Spleen (tissue), 11 donors: ENCODE results near the gene TRABD. TPM values are rescaled to one million over a fixed set of nuclear protein-coding genes. Genes with fewer than 3 reads are reported as not detected.

Experiments
- DNase-seq: peaks from one replicate; pipeline ENCODE4 v3.0.0-alpha.2; 2020
- H3K27ac ChIP-seq, 8 donors: fragments of 200-600 bp; sonication (generic) in 7 of 8; 1 replicate in 4 of 8; 2 replicates in 4 of 8; pipeline versions ENCODE4 v1.5.0 to v1.8.0; 2016 to 2021; ENCODE audit warnings: inconsistent platforms in 4 of 8, mild to moderate bottlenecking in 4 of 8, moderate library complexity in 1 of 8
- H3K27me3 ChIP-seq, 7 donors: fragments of 200-600 bp; sonication (generic) in 6 of 7; replicated peaks in 1 of 7; 1 replicate in 4 of 7; 2 replicates in 3 of 7; pipeline versions ENCODE4 v1.5.0 to v1.8.0; 2016 to 2021; ENCODE audit warnings: inconsistent platforms in 3 of 7, mild to moderate bottlenecking in 1 of 7
- H3K36me3 ChIP-seq, 6 donors: fragments of 200-600 bp; sonication (generic) in 5 of 6; 1 replicate in 4 of 6; 2 replicates in 2 of 6; pipeline versions ENCODE4 v1.5.0 to v1.8.0; 2016 to 2021; ENCODE audit warnings: inconsistent platforms in 2 of 6
- H3K4me1 ChIP-seq, 6 donors: fragments of 200-600 bp; sonication (generic) in 5 of 6; 1 replicate in 3 of 6; 2 replicates in 3 of 6; pipeline versions ENCODE4 v1.5.0 to v1.8.0; 2016 to 2021; ENCODE audit warnings: inconsistent platforms in 3 of 6
- H3K4me3 ChIP-seq, 8 donors: fragments of 200-600 bp; sonication (generic) in 7 of 8; 1 replicate in 4 of 8; 2 replicates in 4 of 8; pipeline versions ENCODE4 v1.5.0 to v1.8.0; 2016 to 2021; ENCODE audit warnings: inconsistent platforms in 4 of 8, mild to moderate bottlenecking in 4 of 8, moderate library complexity in 2 of 8
- H3K9me3 ChIP-seq, 8 donors: fragments of 200-600 bp; sonication (generic) in 7 of 8; 1 replicate in 4 of 8; 2 replicates in 4 of 8; pipeline versions ENCODE4 v1.5.0 to v1.8.0; 2016 to 2021; ENCODE audit warnings: inconsistent platforms in 4 of 8
- POLR2A ChIP-seq, 3 donors: fragments of 450-650 bp; IDR thresholded peaks; one replicate each; pipeline ENCODE4 v1.5.1; 2017; ENCODE audit warnings: antibody characterized with exemption in 3 of 3, mild to moderate bottlenecking in 1 of 3
- POLR2AphosphoS5 ChIP-seq, 3 donors: sonication (generic); formaldehyde crosslinking; IDR thresholded peaks; one replicate each; pipeline ENCODE4 v1.5.1; 2017; ENCODE audit warnings: antibody characterized with exemption in 3 of 3
- WGBS, 5 donors: extraction: QIAGEN DNeasy Blood & Tissue Kit in 3 of 5; methylation state at CpG; one replicate each; pipeline versions ENCODE4 v1.1.5 to v1.1.7; 2013 to 2018; 5-methylcytosine and 5-hydroxymethylcytosine counted together
- intact Hi-C: fragments of 100-400 bp; cut with DNase I; formaldehyde crosslinking; loops from one replicate; pipeline ENCODE4 v1.15.0; 2023; ENCODE audit warnings: low total_unique reads
- polyA plus RNA-seq, 3 donors: library from polyadenylated mRNA; stranded (reverse); fragments of 200-250 nt; gene quantifications; one replicate each; pipeline ENCODE4 v1.2.1, GENCODE V29; 2013
- total RNA-seq, 7 donors: library from RNA; depleted of rRNA in 3 of 7; stranded (reverse); fragments of >200 nt in 3 of 7; fragmentation: NEBNext Ultra II Directional in 4 of 7; extraction: Animal tissue kit (Norgen Biotek cat#: 25700) in 4 of 7; gene quantifications; one replicate each; pipeline versions ENCODE4 v1.1.0 to v1.2.1, GENCODE V29; 2016 to 2021
- TF ChIP-seq, protein P1 (sequence below), 11 experiments: fragments of 200-600 bp in 7 of 11; fragments of 450-650 bp in 4 of 11; sonication (generic) in 4 of 11; IDR thresholded peaks in 8 of 11; conservative IDR thresholded peaks in 3 of 11; 1 replicate in 7 of 11; 2 replicates in 4 of 11; pipeline versions ENCODE4 v1.4.0 to v1.8.0; 2016 to 2021; ENCODE audit warnings: antibody characterized with exemption in 11 of 11, inconsistent platforms in 4 of 11, mild to moderate bottlenecking in 1 of 11
- donor health status: healthy with polysubstance abuse.
- donor health status: DM: no; HTN: no; CAD: no; lungs with moderate emphysema.
- donor health status: DM: no; HTN: no; CAD: no.
- donor health status: Bipolar disorder and iron deficiency.
- donor health status: healthy.
- donor health status: DM: no; HTN: no; CAD: no.
- donor health status: DM: yes; HTN: yes; CAD: no.

TRABD gene
- total and polyA plus RNA-seq, 10 donors = 43.3 to 85.8 (median 60.0) TPM

DNA sequence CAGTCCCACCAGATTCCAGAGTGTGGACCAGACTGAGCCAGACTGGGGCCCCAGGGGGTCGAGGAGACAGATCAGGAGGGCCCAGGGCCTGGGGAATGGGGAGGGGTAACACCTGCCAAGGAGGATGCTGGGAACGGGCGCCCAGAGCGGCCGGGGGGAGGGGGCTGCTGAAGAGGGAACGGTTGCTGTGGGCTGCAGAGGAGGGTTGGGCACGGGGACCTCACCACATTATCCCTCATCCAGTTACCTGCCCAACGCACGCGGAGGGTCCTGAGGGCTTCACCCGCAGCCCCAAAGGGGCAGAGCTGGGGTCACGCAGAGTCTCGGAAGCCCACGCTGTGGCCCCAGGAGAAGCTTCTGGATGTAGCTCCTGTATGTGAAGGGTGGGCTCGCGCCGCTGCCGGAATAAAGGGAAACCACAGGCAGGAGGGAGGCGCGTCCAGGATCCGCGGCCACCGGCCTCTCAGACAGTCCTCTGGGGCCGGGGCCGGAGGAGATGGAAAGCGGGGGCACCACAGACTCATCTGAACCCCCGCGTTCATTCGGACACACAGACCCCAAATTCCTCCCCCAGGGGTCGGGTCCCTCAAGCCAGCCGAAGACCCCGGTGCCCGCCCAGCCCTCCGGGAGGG lies 14.2 kb downstream of the TRABD start:
- Histone ChIP-seq H3K9me3 (no peaks in the 10 kb centered on the region), H3K4me3 (peak overlapping the region; percentile 69 to 93 (median 75)), H3K4me1 (peaks cover 12 to 82% (median 40%) of the 10 kb centered on the region in 6 donors), H3K27ac (peak overlapping the region; percentile 69 to 95 (median 88)), H3K27me3 (no peaks in the 10 kb centered on the region), H3K36me3 (peaks cover 0 to 68% (median 31%) of the 10 kb centered on the region in 6 donors)
- 6 to 12% (median 11%) methylated on average over 17 to 34 of the region's 34 CpGs for WGBS, 5 donors
- peak in 1 of 3 donors; percentile 63 for TF ChIP-seq POLR2AphosphoS5 (IDR thresholded peaks at IDR 0.05)
- TF ChIP-seq, protein P1, sequence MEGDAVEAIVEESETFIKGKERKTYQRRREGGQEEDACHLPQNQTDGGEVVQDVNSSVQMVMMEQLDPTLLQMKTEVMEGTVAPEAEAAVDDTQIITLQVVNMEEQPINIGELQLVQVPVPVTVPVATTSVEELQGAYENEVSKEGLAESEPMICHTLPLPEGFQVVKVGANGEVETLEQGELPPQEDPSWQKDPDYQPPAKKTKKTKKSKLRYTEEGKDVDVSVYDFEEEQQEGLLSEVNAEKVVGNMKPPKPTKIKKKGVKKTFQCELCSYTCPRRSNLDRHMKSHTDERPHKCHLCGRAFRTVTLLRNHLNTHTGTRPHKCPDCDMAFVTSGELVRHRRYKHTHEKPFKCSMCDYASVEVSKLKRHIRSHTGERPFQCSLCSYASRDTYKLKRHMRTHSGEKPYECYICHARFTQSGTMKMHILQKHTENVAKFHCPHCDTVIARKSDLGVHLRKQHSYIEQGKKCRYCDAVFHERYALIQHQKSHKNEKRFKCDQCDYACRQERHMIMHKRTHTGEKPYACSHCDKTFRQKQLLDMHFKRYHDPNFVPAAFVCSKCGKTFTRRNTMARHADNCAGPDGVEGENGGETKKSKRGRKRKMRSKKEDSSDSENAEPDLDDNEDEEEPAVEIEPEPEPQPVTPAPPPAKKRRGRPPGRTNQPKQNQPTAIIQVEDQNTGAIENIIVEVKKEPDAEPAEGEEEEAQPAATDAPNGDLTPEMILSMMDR (IDR thresholded peaks at IDR 0.05 in 8 of 11, conservative IDR thresholded peaks at IDR 0.05 in 3 of 11) = no peak
- intact Hi-C loops = no loop called here
- peak; percentile 85 for DNase-seq

DNA sequence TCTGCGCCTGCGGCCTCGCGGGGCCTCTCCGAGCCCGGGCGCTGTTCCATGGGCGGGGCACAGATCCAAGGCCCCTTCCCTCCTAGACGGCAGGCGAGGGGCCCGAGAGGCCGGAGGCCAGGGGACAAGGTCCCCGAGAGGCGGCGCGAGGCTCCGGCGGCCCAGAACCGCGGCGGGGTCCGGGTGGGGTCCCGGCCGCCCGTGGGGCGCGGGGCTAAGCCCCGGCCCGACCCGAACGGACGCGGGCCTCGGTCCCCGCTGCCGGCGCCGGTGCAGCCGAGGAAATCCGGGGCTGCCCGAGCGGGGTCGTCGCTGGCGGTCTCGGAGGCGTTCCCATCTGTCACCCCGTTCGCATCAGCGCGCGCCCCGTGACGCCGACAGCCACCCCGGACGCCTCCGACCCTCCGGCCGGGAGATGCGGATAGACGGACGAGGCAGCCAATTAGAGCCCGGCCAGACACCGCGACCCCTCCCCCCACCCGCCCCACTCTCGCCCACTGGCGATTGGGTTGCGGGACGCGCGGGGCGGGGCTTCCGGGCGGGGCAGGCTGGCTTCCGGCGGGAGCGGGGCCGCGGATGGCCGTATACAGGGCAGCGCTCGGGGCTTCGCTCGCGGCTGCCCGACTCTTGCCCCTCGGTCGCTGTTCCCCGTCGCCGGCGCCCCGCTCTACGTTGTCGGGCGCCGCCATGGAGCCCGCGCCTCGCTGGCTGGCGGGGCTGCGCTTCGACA lies 14.9 kb downstream of the TRABD start, which contains the start of gene SELENOO:
TSS of gene SELENOO (plus strand) at position 551 of the 730 bp plus-strand sequence. CDS start at position 577, 26 bp downstream.
- 0 to 1% (median 1%) methylated on average over 11 to 104 of the region's 105 CpGs for WGBS, 5 donors
- Histone ChIP-seq H3K9me3 (no peaks in the 10 kb centered on the region), H3K4me1 (peaks cover 10 to 82% (median 37%) of the 10 kb centered on the region in 6 donors), H3K4me3 (peak within 1 kb of the TSS; percentile 69 to 93 (median 75)), H3K36me3 (peaks cover 0 to 68% (median 30%) of the 10 kb centered on the region in 6 donors), H3K27me3 (no peaks in the 10 kb centered on the region), H3K27ac (peak within 1 kb of the TSS; percentile 69 to 95 (median 88))
- TF ChIP-seq POLR2A (IDR thresholded peaks at IDR 0.05) (peak in 2 of 3 donors; percentile 57 to 76), POLR2AphosphoS5 (IDR thresholded peaks at IDR 0.05) (peak; percentile 92 to 94 (median 94))
- TF ChIP-seq, protein P1 (IDR thresholded peaks at IDR 0.05 in 8 of 11, conservative IDR thresholded peaks at IDR 0.05 in 3 of 11) = peak in 1 of 11 experiments; percentile 35
- peak; percentile 97 for DNase-seq
- intact Hi-C loops = no loop called here

DNA sequence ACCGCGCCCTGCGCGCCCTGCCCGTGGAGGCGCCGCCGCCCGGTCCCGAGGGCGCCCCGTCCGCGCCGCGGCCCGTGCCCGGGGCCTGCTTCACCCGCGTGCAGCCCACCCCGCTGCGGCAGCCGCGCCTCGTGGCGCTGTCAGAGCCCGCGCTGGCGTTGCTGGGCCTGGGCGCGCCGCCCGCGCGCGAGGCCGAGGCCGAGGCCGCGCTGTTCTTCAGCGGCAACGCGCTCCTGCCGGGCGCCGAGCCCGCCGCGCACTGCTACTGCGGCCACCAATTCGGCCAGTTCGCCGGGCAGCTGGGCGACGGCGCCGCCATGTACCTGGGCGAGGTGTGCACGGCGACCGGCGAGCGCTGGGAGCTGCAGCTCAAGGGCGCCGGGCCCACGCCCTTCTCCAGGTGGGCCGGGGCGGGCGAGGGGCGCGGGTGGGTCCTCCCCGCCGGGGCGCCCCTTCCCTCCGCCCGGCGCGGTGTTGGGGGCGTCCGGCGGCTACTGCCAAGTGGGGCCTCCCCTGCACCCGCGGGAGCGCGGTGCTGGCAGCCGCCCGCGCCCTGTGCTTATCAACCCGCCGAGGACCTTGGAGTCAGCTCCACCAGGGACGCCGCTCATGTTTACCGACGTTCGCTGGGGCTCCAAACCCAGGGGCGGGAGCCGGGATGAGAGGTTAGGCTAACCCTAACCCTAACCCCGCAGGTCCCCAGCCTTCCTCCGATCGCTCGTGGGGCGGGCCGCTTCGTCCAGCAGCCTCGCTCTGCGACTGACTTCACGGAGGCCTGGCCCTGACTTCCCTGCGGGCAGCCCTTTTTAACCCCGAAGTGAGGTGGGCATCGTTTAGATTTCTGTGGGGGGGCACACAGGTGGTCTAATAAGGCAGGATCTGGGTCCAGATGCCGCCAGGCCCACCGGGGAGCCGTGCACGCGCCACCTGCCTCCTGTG lies 15.7 kb downstream of the TRABD start:
- Histone ChIP-seq H3K4me1 (peaks cover 12 to 84% (median 42%) of the 10 kb centered on the region in 6 donors), H3K27me3 (no peaks in the 10 kb centered on the region), H3K9me3 (no peaks in the 10 kb centered on the region), H3K27ac (peak overlapping the region in 7 of 8 donors; percentile 82 to 95 (median 91)), H3K36me3 (peaks cover 0 to 68% (median 27%) of the 10 kb centered on the region in 6 donors), H3K4me3 (peak overlapping the region; percentile 69 to 93 (median 75))
- intact Hi-C loops = no loop called here
- TF ChIP-seq, protein P1 (IDR thresholded peaks at IDR 0.05 in 8 of 11, conservative IDR thresholded peaks at IDR 0.05 in 3 of 11) = no peak
- peak in 2 of 3 donors; percentile 9 to 21 for TF ChIP-seq POLR2AphosphoS5 (IDR thresholded peaks at IDR 0.05)
- peak; percentile 87 for DNase-seq
- WGBS, 5 donors = 2 to 38% (median 4%) methylated on average over 6 to 115 of the region's 115 CpGs
